ENCODE results near the gene CTXND1.
"Not testable (repeated sequence)": the region's sequence is repeated elsewhere in the genome, so short reads cannot be mapped to it uniquely, and the experiment has no call there.

CTXND1 gene

GRCh38 chr15:80252121-80252518, at the start of gene CTXND1:
TSS of gene CTXND1 (minus strand) at chr15:80252213. CDS start at chr15:80201949, 50,264 bp downstream.
- no peak within 1 kb of the TSS for H3K4me3 Mint-ChIP-seq
- peaks cover 3% of the 10 kb centered on the region for H3K4me1 Mint-ChIP-seq (ENCODE audit: low read depth)
- no peak within 1 kb of the TSS for H3K27ac Mint-ChIP-seq
- peaks cover 65% of the 10 kb centered on the region for H3K27me3 Mint-ChIP-seq (ENCODE audit: low read depth)
- no peaks in the 10 kb centered on the region for H3K36me3 Mint-ChIP-seq (ENCODE audit: low read depth)
- no peaks in the 10 kb centered on the region for H3K9me3 Mint-ChIP-seq

- Mint-ChIP-seq H3K4me3 (no peak overlapping the region), H3K4me1 (ENCODE audit: low read depth) (no peaks in the 10 kb centered on the region), H3K27me3 (ENCODE audit: low read depth) (peaks cover 11% of the 10 kb centered on the region)
These were observed 49.5 kb upstream of the CTXND1 start for GRCh38 chr15:80301472-80301871.

GRCh38 chr15:80295777-80296176, 43.8 kb upstream of the CTXND1 start:
- not testable (repeated sequence) for H3K36me3 Mint-ChIP-seq (ENCODE audit: low read depth); H3K4me3 Mint-ChIP-seq; H3K27ac Mint-ChIP-seq; H3K4me1 Mint-ChIP-seq (ENCODE audit: low read depth); H3K9me3 Mint-ChIP-seq; H3K27me3 Mint-ChIP-seq (ENCODE audit: low read depth)

More at GRCh38 chr15:80301472-80301871, 49.5 kb upstream of the CTXND1 start:
- no peaks in the 10 kb centered on the region for H3K36me3 Mint-ChIP-seq (ENCODE audit: low read depth)
- H3K27ac Mint-ChIP-seq = no peak overlapping the region
- no peaks in the 10 kb centered on the region for H3K9me3 Mint-ChIP-seq

- Mint-ChIP-seq H3K27ac (no peak overlapping the region), H3K36me3 (ENCODE audit: low read depth) (no peaks in the 10 kb centered on the region), H3K9me3 (no peaks in the 10 kb centered on the region), H3K27me3 (ENCODE audit: low read depth) (peaks cover 9% of the 10 kb centered on the region), H3K4me3 (no peak overlapping the region), H3K4me1 (ENCODE audit: low read depth) (peaks cover 3% of the 10 kb centered on the region)
These were observed 40.1 kb upstream of the CTXND1 start for GRCh38 chr15:80292079-80292478.

- H3K9me3 Mint-ChIP-seq; H3K36me3 Mint-ChIP-seq (ENCODE audit: low read depth); H3K4me3 Mint-ChIP-seq: not testable (repeated sequence)
These were observed 38.9 kb upstream of the CTXND1 start for GRCh38 chr15:80290891-80291290.

GRCh38 chr15:80289528-80290495, 37.8 kb upstream of the CTXND1 start:
- Mint-ChIP-seq H3K36me3 (ENCODE audit: low read depth) (no peaks in the 10 kb centered on the region), H3K4me1 (ENCODE audit: low read depth) (peaks cover 3% of the 10 kb centered on the region), H3K27me3 (ENCODE audit: low read depth) (peaks cover 9% of the 10 kb centered on the region), H3K9me3 (no peaks in the 10 kb centered on the region), H3K4me3 (no peak overlapping the region), H3K27ac (no peak overlapping the region)

More at GRCh38 chr15:80290891-80291290, 38.9 kb upstream of the CTXND1 start:
- H3K27ac Mint-ChIP-seq; H3K27me3 Mint-ChIP-seq (ENCODE audit: low read depth); H3K4me1 Mint-ChIP-seq (ENCODE audit: low read depth): not testable (repeated sequence)

GRCh38 chr15:80288131-80288530, 36.1 kb upstream of the CTXND1 start:
- Mint-ChIP-seq H3K27me3 (ENCODE audit: low read depth) (peaks cover 9% of the 10 kb centered on the region), H3K4me1 (ENCODE audit: low read depth) (peaks cover 3% of the 10 kb centered on the region), H3K9me3 (no peaks in the 10 kb centered on the region), H3K4me3 (no peak overlapping the region), H3K27ac (no peak overlapping the region), H3K36me3 (ENCODE audit: low read depth) (no peaks in the 10 kb centered on the region)

GRCh38 chr15:80286055-80286454, 34.0 kb upstream of the CTXND1 start:
- H3K27me3 Mint-ChIP-seq (ENCODE audit: low read depth) = peaks cover 9% of the 10 kb centered on the region
- H3K4me1 Mint-ChIP-seq (ENCODE audit: low read depth) = peaks cover 3% of the 10 kb centered on the region
- no peak overlapping the region for H3K4me3 Mint-ChIP-seq
- H3K27ac Mint-ChIP-seq = no peak overlapping the region
- H3K9me3 Mint-ChIP-seq = no peaks in the 10 kb centered on the region
- no peaks in the 10 kb centered on the region for H3K36me3 Mint-ChIP-seq (ENCODE audit: low read depth)

GRCh38 chr15:80285379-80285778, 33.4 kb upstream of the CTXND1 start:
- H3K9me3 Mint-ChIP-seq = no peaks in the 10 kb centered on the region
- H3K27ac Mint-ChIP-seq = no peak overlapping the region
- peaks cover 9% of the 10 kb centered on the region for H3K27me3 Mint-ChIP-seq (ENCODE audit: low read depth)
- no peaks in the 10 kb centered on the region for H3K36me3 Mint-ChIP-seq (ENCODE audit: low read depth)
- peaks cover 3% of the 10 kb centered on the region for H3K4me1 Mint-ChIP-seq (ENCODE audit: low read depth)
- H3K4me3 Mint-ChIP-seq = no peak overlapping the region

GRCh38 chr15:80283531-80283930, 31.5 kb upstream of the CTXND1 start:
- Mint-ChIP-seq H3K36me3 (ENCODE audit: low read depth) (no peaks in the 10 kb centered on the region), H3K4me3 (no peak overlapping the region), H3K9me3 (no peaks in the 10 kb centered on the region), H3K4me1 (ENCODE audit: low read depth) (no peaks in the 10 kb centered on the region), H3K27ac (no peak overlapping the region), H3K27me3 (ENCODE audit: low read depth) (peaks cover under 1% of the 10 kb centered on the region)

- Mint-ChIP-seq H3K27me3 (ENCODE audit: low read depth) (no peaks in the 10 kb centered on the region), H3K4me1 (ENCODE audit: low read depth) (no peaks in the 10 kb centered on the region), H3K36me3 (ENCODE audit: low read depth) (no peaks in the 10 kb centered on the region), H3K9me3 (no peaks in the 10 kb centered on the region), H3K4me3 (no peak overlapping the region), H3K27ac (no peak overlapping the region)
These were observed 25.1 kb upstream of the CTXND1 start for GRCh38 chr15:80277147-80277546.

- Mint-ChIP-seq H3K4me3 (no peak overlapping the region), H3K36me3 (ENCODE audit: low read depth) (no peaks in the 10 kb centered on the region), H3K4me1 (ENCODE audit: low read depth) (no peaks in the 10 kb centered on the region), H3K9me3 (no peaks in the 10 kb centered on the region), H3K27me3 (ENCODE audit: low read depth) (no peaks in the 10 kb centered on the region), H3K27ac (no peak overlapping the region)
These were observed 23.9 kb upstream of the CTXND1 start for GRCh38 chr15:80275961-80276360.

GRCh38 chr15:80274996-80275395, 23.0 kb upstream of the CTXND1 start:
- H3K27me3 Mint-ChIP-seq (ENCODE audit: low read depth) = no peaks in the 10 kb centered on the region
- no peak overlapping the region for H3K4me3 Mint-ChIP-seq
- H3K36me3 Mint-ChIP-seq (ENCODE audit: low read depth) = no peaks in the 10 kb centered on the region
- no peak overlapping the region for H3K27ac Mint-ChIP-seq
- no peaks in the 10 kb centered on the region for H3K4me1 Mint-ChIP-seq (ENCODE audit: low read depth)
- H3K9me3 Mint-ChIP-seq = no peaks in the 10 kb centered on the region

GRCh38 chr15:80274554-80274953, 22.5 kb upstream of the CTXND1 start:
- Mint-ChIP-seq H3K27ac (no peak overlapping the region), H3K4me3 (no peak overlapping the region), H3K9me3 (no peaks in the 10 kb centered on the region), H3K4me1 (ENCODE audit: low read depth) (no peaks in the 10 kb centered on the region), H3K36me3 (ENCODE audit: low read depth) (no peaks in the 10 kb centered on the region), H3K27me3 (ENCODE audit: low read depth) (no peaks in the 10 kb centered on the region)

- no peaks in the 10 kb centered on the region for H3K36me3 Mint-ChIP-seq (ENCODE audit: low read depth)
- H3K27me3 Mint-ChIP-seq (ENCODE audit: low read depth) = no peaks in the 10 kb centered on the region
- H3K27ac Mint-ChIP-seq = no peak overlapping the region
- no peaks in the 10 kb centered on the region for H3K9me3 Mint-ChIP-seq
- H3K4me1 Mint-ChIP-seq (ENCODE audit: low read depth) = no peaks in the 10 kb centered on the region
- no peak overlapping the region for H3K4me3 Mint-ChIP-seq
These were observed 21.0 kb upstream of the CTXND1 start for GRCh38 chr15:80272987-80273386.
